Brain microvascular endothelial cell (primary cell): Measurements from ENCODE around the gene MUC2.

Experiments
- DNase-seq: peaks from one replicate; pipeline ENCODE4 v3.0.0-alpha.2; 2020
- H3K27ac ChIP-seq: fragments of 250-450 bp; sonication (Bioruptor Pico); 2 replicates; pipeline ENCODE4 v1.5.1; 2020; ENCODE audit warnings: mild to moderate bottlenecking, moderate library complexity
- H3K27me3 ChIP-seq: fragments of 250-450 bp; sonication (Bioruptor Pico); replicated peaks from 2 replicates; pipeline ENCODE4 v1.5.1; 2020; ENCODE audit warnings: mild to moderate bottlenecking
- H3K36me3 ChIP-seq: fragments of 250-450 bp; sonication (Bioruptor Pico); replicated peaks from 2 replicates; pipeline ENCODE4 v1.5.1; 2020; ENCODE audit warnings: mild to moderate bottlenecking
- H3K4me3 ChIP-seq: 2 replicates; pipeline ENCODE4 v1.5.1; 2011; ENCODE audit warnings: low read depth, mild to moderate bottlenecking, control low read depth, low read length, moderate library complexity
- CTCF ChIP-seq: IDR thresholded peaks from 2 replicates; pipeline ENCODE4 v1.5.1; 2011; ENCODE audit warnings: low read depth, mild to moderate bottlenecking, moderate library complexity, low read length, control low read depth, inconsistent platforms; ENCODE audit errors: missing control alignments
- in situ Hi-C: cut with HindIII; loops from 2 replicates; pipeline ENCODE4 v1.10.0; 2017; ENCODE audit warnings: low sequenced_read_pairs, low pct_ligation_motif_present

Gene MUC2

GRCh38 chr11:1077417-1078119 lies 2.9 kb downstream of the MUC2 start:
- Histone ChIP-seq H3K4me3 (no peak overlapping the region), H3K27me3 (no peaks in the 10 kb centered on the region), H3K36me3 (no peaks in the 10 kb centered on the region), H3K27ac (no peak overlapping the region)
- TF ChIP-seq CTCF, result no peak
- in situ Hi-C loops, result no loop called here
- no peak for DNase-seq

- Histone ChIP-seq H3K27ac (no peak overlapping the region), H3K36me3 (no peaks in the 10 kb centered on the region), H3K4me3 (no peak overlapping the region), H3K27me3 (no peaks in the 10 kb centered on the region)
- DNase-seq, result no peak
- in situ Hi-C loops, result no loop called here
- no peak for TF ChIP-seq CTCF
Observed at GRCh38 chr11:1078191-1078601, 3.5 kb downstream of the MUC2 start.

- in situ Hi-C loops, result no loop called here
- Histone ChIP-seq H3K4me3 (no peak overlapping the region), H3K27me3 (no peaks in the 10 kb centered on the region), H3K36me3 (no peaks in the 10 kb centered on the region), H3K27ac (no peak overlapping the region)
- DNase-seq, result no peak
- TF ChIP-seq CTCF, result no peak
Observed at GRCh38 chr11:1081601-1082311, 7.1 kb downstream of the MUC2 start.

GRCh38 chr11:1082346-1082727 lies 7.7 kb downstream of the MUC2 start:
- no peaks in the 10 kb centered on the region for H3K27me3 ChIP-seq
- H3K27ac ChIP-seq, result no peak overlapping the region
- H3K36me3 ChIP-seq, result no peaks in the 10 kb centered on the region
- no peak overlapping the region for H3K4me3 ChIP-seq
- DNase-seq, result no peak
- TF ChIP-seq CTCF, result no peak
- in situ Hi-C loops, result no loop called here

GRCh38 chr11:1082728-1083620 lies 8.3 kb downstream of the MUC2 start:
- TF ChIP-seq CTCF, result no peak

More at GRCh38 chr11:1082728-1083620, 8.3 kb downstream of the MUC2 start:
- Histone ChIP-seq H3K4me3 (no peak overlapping the region), H3K27ac (no peak overlapping the region), H3K27me3 (no peaks in the 10 kb centered on the region), H3K36me3 (no peaks in the 10 kb centered on the region)
- in situ Hi-C loops, result no loop called here
- no peak for DNase-seq
